Thoracic aorta (tissue), 2 donors: ENCODE data around the gene PGBD4. TPM values are rescaled to one million over a fixed set of nuclear protein-coding genes. Genes with fewer than 3 reads are reported as not detected.
A peak's percentile ranks its signal among the peaks of the same experiment; 100 is the strongest.

Experiments
- ATAC-seq: fragments of 150-250 bp; one replicate; pipeline ENCODE4 v1.8.0; 2017; ENCODE audit warnings: low read depth; ENCODE audit not compliant: insufficient number of reproducible peaks, low FRiP score
- DNase-seq: peaks from one replicate; pipeline ENCODE4 v3.0.0-alpha.2; 2020; ENCODE audit warnings: low spot score
- H3K27ac ChIP-seq, 2 donors: fragments of 200-600 bp; sonication (generic); 1 replicate in 1 of 2; 2 replicates in 1 of 2; pipeline ENCODE4 v1.5.1; 2016; ENCODE audit warnings: mild to moderate bottlenecking in 2 of 2, moderate library complexity in 2 of 2
- H3K27me3 ChIP-seq: fragments of 200-600 bp; sonication (generic); replicated peaks from 2 replicates; pipeline ENCODE4 v1.6.0; 2016; ENCODE audit warnings: mild to moderate bottlenecking; ENCODE audit not compliant: insufficient read depth
- H3K36me3 ChIP-seq: fragments of 200-600 bp; sonication (generic); one replicate; pipeline ENCODE4 v1.5.1; 2016
- H3K4me1 ChIP-seq, 2 donors: fragments of 200-600 bp; sonication (generic); 1 replicate in 1 of 2; 2 replicates in 1 of 2; pipeline versions ENCODE4 v1.5.1 to v1.6.0; 2016; ENCODE audit warnings: low read depth in 2 of 2, mild to moderate bottlenecking in 1 of 2; ENCODE audit not compliant: control insufficient read depth in 1 of 2
- H3K4me3 ChIP-seq: fragments of 200-600 bp; sonication (generic); 2 replicates; pipeline ENCODE4 v1.5.1; 2016; ENCODE audit warnings: mild to moderate bottlenecking
- H3K9me3 ChIP-seq: fragments of 200-600 bp; sonication (generic); 2 replicates; pipeline ENCODE4 v1.5.1; 2016
- CTCF ChIP-seq: fragments of 200-600 bp; sonication (generic); IDR thresholded peaks from one replicate; pipeline ENCODE4 v1.5.1; 2019; ENCODE audit warnings: antibody characterized with exemption
- total RNA-seq, 2 donors: library from RNA; depleted of rRNA; stranded (reverse); fragments of >200 nt; gene quantifications; one replicate each; pipeline versions ENCODE4 v1.1.0 to v1.2.3, GENCODE V29; 2016

PGBD4 gene
- total RNA-seq, 2 donors from 2014 or later = 0.27 to 1.2 TPM

- Histone ChIP-seq H3K9me3 (no peaks in the 10 kb centered on the region), H3K4me1 (peaks cover 8 to 28% of the 10 kb centered on the region in 2 donors), H3K4me3 (no peak overlapping the region), H3K27ac (no peak overlapping the region), H3K36me3 (no peaks in the 10 kb centered on the region), H3K27me3 (no peaks in the 10 kb centered on the region)
- no peak for TF ChIP-seq CTCF
- no peak for DNase-seq
- ATAC-seq = no peak
These were observed 2.0 kb upstream of the PGBD4 start for GRCh38 chr15:34099914-34100313.

DNA sequence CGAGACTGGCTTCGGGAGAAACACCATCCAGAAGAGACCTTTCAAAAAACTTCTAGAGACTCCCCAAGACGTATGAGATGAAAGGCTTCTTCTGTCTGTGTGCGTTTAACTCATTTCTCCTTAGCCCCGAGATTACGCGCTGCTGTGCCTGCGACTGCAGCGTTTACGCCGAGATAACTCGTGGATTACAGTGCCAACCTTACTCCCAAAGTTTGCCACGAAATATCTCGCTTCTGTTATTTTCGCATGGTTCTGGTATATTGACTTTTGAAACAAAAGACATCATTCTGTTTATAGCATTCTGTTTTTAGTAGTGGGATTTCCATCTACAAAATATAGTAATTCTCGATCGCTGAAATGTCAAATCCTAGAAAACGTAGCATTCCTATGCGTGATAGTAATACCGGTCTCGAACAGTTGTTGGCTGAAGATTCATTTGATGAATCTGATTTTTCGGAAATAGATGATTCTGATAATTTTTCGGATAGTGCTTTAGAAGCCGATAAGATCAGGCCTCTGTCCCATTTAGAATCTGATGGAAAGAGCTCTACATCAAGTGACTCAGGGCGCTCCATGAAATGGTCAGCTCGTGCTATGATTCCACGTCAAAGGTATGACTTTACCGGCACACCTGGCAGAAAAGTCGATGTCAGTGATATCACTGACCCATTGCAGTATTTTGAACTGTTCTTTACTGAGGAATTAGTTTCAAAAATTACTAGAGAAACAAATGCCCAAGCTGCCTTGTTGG, 467 bp downstream of the PGBD4 start:
- H3K27me3 ChIP-seq = no peaks in the 10 kb centered on the region
- ATAC-seq = peak; percentile 31
- H3K9me3 ChIP-seq = no peaks in the 10 kb centered on the region

GRCh38 chr15:34106423-34106822, 4.5 kb downstream of the PGBD4 start:
- ATAC-seq = no peak
- no peak for DNase-seq
- no peak for TF ChIP-seq CTCF

More for the DNA sequence above, 467 bp downstream of the PGBD4 start:
- no peak for TF ChIP-seq CTCF
- Histone ChIP-seq H3K27ac (peak overlapping the region; percentile 79 to 81), H3K4me3 (peak overlapping the region; percentile 98), H3K4me1 (peaks cover 8 to 28% of the 10 kb centered on the region in 2 donors), H3K36me3 (no peaks in the 10 kb centered on the region)
- DNase-seq = no peak

DNA sequence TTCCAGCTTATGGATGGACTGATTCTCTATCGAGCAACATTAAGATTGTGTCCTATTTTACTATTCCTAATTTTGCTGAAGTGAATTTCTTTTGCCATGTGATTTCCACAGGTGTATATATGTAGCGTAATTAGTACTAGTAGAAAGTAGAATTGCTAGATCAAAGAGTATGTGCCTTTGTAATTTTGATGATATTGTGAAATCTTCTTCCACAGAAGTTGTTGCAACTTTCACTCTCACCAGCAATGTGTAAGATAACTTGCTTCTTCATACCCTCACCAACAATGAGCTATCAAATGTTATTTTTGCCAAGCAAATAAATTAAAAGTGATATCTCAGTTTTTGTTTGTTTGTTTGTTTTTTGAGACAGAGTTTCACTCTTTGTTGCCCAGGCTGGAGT, 5.4 kb downstream of the PGBD4 start:
- H3K27me3 ChIP-seq = no peaks in the 10 kb centered on the region
- no peak for TF ChIP-seq CTCF
- no peak overlapping the region for H3K4me3 ChIP-seq
- DNase-seq (no peak), ATAC-seq (no peak)
- no peaks in the 10 kb centered on the region for H3K9me3 ChIP-seq
- H3K36me3 ChIP-seq = no peaks in the 10 kb centered on the region
- H3K4me1 ChIP-seq = peaks cover 0 to 8% of the 10 kb centered on the region in 2 donors
- no peak overlapping the region for H3K27ac ChIP-seq

More at GRCh38 chr15:34106423-34106822, 4.5 kb downstream of the PGBD4 start:
- Histone ChIP-seq H3K36me3 (no peaks in the 10 kb centered on the region), H3K27me3 (no peaks in the 10 kb centered on the region), H3K9me3 (no peaks in the 10 kb centered on the region), H3K4me3 (no peak overlapping the region), H3K27ac (no peak overlapping the region), H3K4me1 (peaks cover 0 to 8% of the 10 kb centered on the region in 2 donors)

DNA sequence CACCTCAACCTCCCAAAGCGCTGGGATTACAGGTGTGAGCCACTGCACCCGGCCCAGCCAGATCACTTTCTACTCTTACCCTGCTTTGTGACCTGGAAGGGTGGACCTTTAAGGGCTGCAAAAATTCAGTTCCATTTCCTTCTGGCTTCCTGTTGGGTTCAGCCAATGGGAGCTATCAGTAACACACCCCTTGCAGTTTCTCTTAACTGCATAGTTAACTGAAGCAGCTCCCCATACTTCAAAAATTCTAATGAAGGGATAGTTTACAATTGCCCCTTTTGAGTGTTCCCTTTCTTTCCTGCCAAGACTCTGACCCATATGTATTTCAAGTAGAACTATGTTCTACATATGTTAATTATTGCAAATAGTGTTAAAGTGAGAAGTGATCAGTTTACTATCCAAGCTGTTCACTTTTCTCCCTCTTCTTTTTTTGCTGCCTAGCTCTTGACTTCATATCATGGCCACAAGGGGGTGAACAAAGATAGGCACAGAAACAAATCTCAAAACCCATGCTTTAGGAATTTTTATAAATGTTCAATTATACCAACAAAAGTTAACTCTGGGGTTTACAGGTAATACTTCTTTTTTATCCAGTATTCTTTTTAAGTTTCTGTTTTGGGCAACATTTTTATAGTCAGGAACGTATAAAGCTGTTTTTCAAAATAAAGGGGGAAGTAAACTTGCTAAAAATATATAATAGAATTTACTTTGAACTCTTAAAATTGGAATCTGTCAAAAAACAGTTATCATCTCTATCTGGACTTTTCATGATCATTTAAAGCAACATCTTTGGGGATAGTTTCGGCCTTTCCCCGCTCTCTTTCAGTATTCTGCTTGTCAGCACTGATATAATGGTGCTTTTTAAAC, 8.1 kb downstream of the PGBD4 start:
- peak; percentile 37 for TF ChIP-seq CTCF
- DNase-seq (no peak), ATAC-seq (no peak)
- H3K4me1 ChIP-seq = no peaks in the 10 kb centered on the region
- H3K27ac ChIP-seq = no peak overlapping the region
- no peaks in the 10 kb centered on the region for H3K27me3 ChIP-seq
- no peak overlapping the region for H3K4me3 ChIP-seq
- no peaks in the 10 kb centered on the region for H3K36me3 ChIP-seq
- no peaks in the 10 kb centered on the region for H3K9me3 ChIP-seq
